CD14-positive monocyte (primary cell): Measurements from ENCODE around the gene MMP15. TPM values are rescaled to one million over a fixed set of nuclear protein-coding genes. Genes with fewer than 3 reads are reported as not detected.

Experiments
- DNase-seq, 3 donors: peaks; one replicate each; pipeline ENCODE4 v3.0.0-alpha.2; 2011 to 2022
- H2AFZ ChIP-seq: 2 replicates; pipeline ENCODE4 v1.6.0; 2012; ENCODE audit warnings: mild to moderate bottlenecking, low read depth, low read length, inconsistent platforms; ENCODE audit not compliant: insufficient read depth, poor library complexity, severe bottlenecking
- H3K27ac ChIP-seq, 2 donors: 1 replicate in 1 of 2; 2 replicates in 1 of 2; pipeline ENCODE4 v1.5.1; 2012 to 2013; ENCODE audit warnings: low read length in 2 of 2, control low read depth in 1 of 2, inconsistent platforms in 1 of 2, low read depth in 1 of 2, mild to moderate bottlenecking in 1 of 2
- H3K27me3 ChIP-seq, 2 donors: one replicate each; pipeline versions ENCODE4 v1.6.0 to v1.6.1; 2011 to 2013; ENCODE audit warnings: low read length in 2 of 2; ENCODE audit not compliant: control insufficient read depth in 2 of 2, insufficient read depth in 2 of 2
- H3K36me3 ChIP-seq, 2 donors: replicated peaks in 1 of 2; 1 replicate in 1 of 2; 2 replicates in 1 of 2; pipeline versions ENCODE4 v1.5.1 to v1.6.1; 2012 to 2013; ENCODE audit warnings: low read length in 2 of 2, control low read depth in 1 of 2, inconsistent platforms in 1 of 2, mild to moderate bottlenecking in 1 of 2; ENCODE audit not compliant: insufficient read depth in 2 of 2, control insufficient read depth in 1 of 2
- H3K4me1 ChIP-seq, 2 donors: 1 replicate in 1 of 2; 2 replicates in 1 of 2; pipeline versions ENCODE4 v1.5.1 to v1.6.1; 2012 to 2013; ENCODE audit warnings: low read length in 2 of 2, control low read depth in 1 of 2, inconsistent platforms in 1 of 2, mild to moderate bottlenecking in 1 of 2, moderate library complexity in 1 of 2; ENCODE audit not compliant: insufficient read depth in 2 of 2, control insufficient read depth in 1 of 2
- H3K4me2 ChIP-seq: replicated peaks from 2 replicates; pipeline ENCODE3; 2012; ENCODE audit warnings: low read length, moderate library complexity, mild to moderate bottlenecking; ENCODE audit not compliant: poor library complexity, severe bottlenecking; ENCODE audit errors: extremely low read depth
- H3K4me3 ChIP-seq, 3 experiments: fragments of 200-600 bp in 1 of 3; sonication (generic) in 1 of 3; replicated peaks in 1 of 3; 1 replicate in 2 of 3; 2 replicates in 1 of 3; pipeline ENCODE4 v1.5.1; 2011 to 2013; ENCODE audit warnings: low read length in 3 of 3, mild to moderate bottlenecking in 3 of 3, control low read depth in 2 of 3, low read depth in 2 of 3, inconsistent platforms in 1 of 3, moderate library complexity in 1 of 3
- H3K79me2 ChIP-seq: 2 replicates; pipeline ENCODE4 v1.6.0; 2012; ENCODE audit warnings: mild to moderate bottlenecking, control low read depth, inconsistent platforms, low read length, moderate library complexity; ENCODE audit not compliant: insufficient read depth
- H3K9ac ChIP-seq: 2 replicates; pipeline ENCODE4 v1.6.0; 2017; ENCODE audit warnings: low read length, mild to moderate bottlenecking; ENCODE audit not compliant: insufficient read depth, poor library complexity, severe bottlenecking
- H3K9me3 ChIP-seq, 2 donors: replicated peaks in 1 of 2; 1 replicate in 1 of 2; 2 replicates in 1 of 2; pipeline versions ENCODE4 v1.5.1 to v1.6.1; 2012 to 2013; ENCODE audit warnings: low read length in 2 of 2, control low read depth in 1 of 2; ENCODE audit not compliant: control insufficient read depth in 1 of 2, insufficient read depth in 1 of 2
- H4K20me1 ChIP-seq: 2 replicates; pipeline ENCODE4 v1.6.0; 2012; ENCODE audit warnings: mild to moderate bottlenecking, low read length, control low read depth, moderate library complexity; ENCODE audit not compliant: insufficient read depth
- H3K27ac Mint-ChIP-seq, 7 donors: one replicate each; pipeline ENCODE4 v1.8.0; 2020; ENCODE audit warnings: mild to moderate bottlenecking in 7 of 7, mixed read lengths in 7 of 7, moderate library complexity in 6 of 7, inconsistent platforms in 2 of 7
- H3K27me3 Mint-ChIP-seq, 3 donors: one replicate each; pipeline ENCODE4 v1.8.0; 2021 to 2022; ENCODE audit warnings: low read depth in 3 of 3, mild to moderate bottlenecking in 3 of 3, mixed read lengths in 3 of 3, moderate library complexity in 3 of 3, inconsistent platforms in 1 of 3
- H3K36me3 Mint-ChIP-seq, 2 donors: one replicate each; pipeline ENCODE4 v1.8.0; 2020; ENCODE audit warnings: mixed read lengths in 2 of 2, inconsistent platforms in 1 of 2, mild to moderate bottlenecking in 1 of 2
- H3K4me1 Mint-ChIP-seq: one replicate; pipeline ENCODE4 v1.8.0; 2020; ENCODE audit warnings: mild to moderate bottlenecking, mixed read lengths
- H3K4me3 Mint-ChIP-seq, 2 donors: one replicate each; pipeline ENCODE4 v1.8.0; 2020; ENCODE audit warnings: mild to moderate bottlenecking in 2 of 2, mixed read lengths in 2 of 2, moderate library complexity in 1 of 2
- H3K9me3 Mint-ChIP-seq, 7 donors: one replicate each; pipeline ENCODE4 v1.8.0; 2020 to 2022; ENCODE audit warnings: mixed read lengths in 7 of 7, mild to moderate bottlenecking in 6 of 7, moderate library complexity in 6 of 7, inconsistent platforms in 2 of 7
- CTCF ChIP-seq: fragments of 200-600 bp; IDR thresholded peaks from one replicate; pipeline ENCODE4 v1.8.0; 2022; ENCODE audit warnings: antibody characterized with exemption, mild to moderate bottlenecking
- WGBS: methylation state at CpG from one replicate; pipeline ENCODE4 v1.1.5; 2013; ENCODE audit warnings: missing lambda C conversion rate; ENCODE audit not compliant: insufficient coverage; 5-methylcytosine and 5-hydroxymethylcytosine counted together
- intact Hi-C, 2 donors: fragments of 100-400 bp; cut with micrococcal nuclease; formaldehyde crosslinking; loops; one replicate each; pipeline versions ENCODE4 v1.15.0 to v1.15.1; 2023
- polyA plus RNA-seq, 3 donors: library from polyadenylated mRNA; depleted of rRNA in 1 of 3; unstranded in 2 of 3; stranded (reverse) in 1 of 3; fragments of 300-500 nt in 2 of 3; fragments of >200 nt in 1 of 3; fragmentation: Illumina TruSeq in 2 of 3; gene quantifications; 1 replicate in 2 of 3; 2 replicates in 1 of 3; pipeline ENCODE4 v1.2.3, GENCODE V29; 2012 to 2021

The MMP15 gene
- polyA plus RNA-seq, 3 donors, result not detected

- Histone ChIP-seq H3K79me2 (no peaks in the 10 kb centered on the region), H3K4me1 (peaks cover 18 to 29% of the 10 kb centered on the region in 2 donors), H3K27me3 (peaks cover 20 to 58% of the 10 kb centered on the region in 2 donors), H3K9ac (no peak overlapping the region), H4K20me1 (peaks cover 6% of the 10 kb centered on the region), H3K9me3 (no peaks in the 10 kb centered on the region), H3K36me3 (peaks cover 13 to 24% of the 10 kb centered on the region in 2 donors), H2AFZ (peak overlapping the region; percentile 63), H3K27ac (no peak overlapping the region), H3K4me3 (peak overlapping the region; percentile 31 to 75 (median 36)), H3K4me2 (peak overlapping the region; percentile 84)
- Mint-ChIP-seq H3K4me1 (peaks cover 20% of the 10 kb centered on the region), H3K27me3 (peaks cover 44 to 67% (median 52%) of the 10 kb centered on the region in 3 donors), H3K4me3 (peak overlapping the region; percentile 77 to 94), H3K9me3 (peaks cover 0 to 11% (median 3%) of the 10 kb centered on the region in 7 donors), H3K27ac (no peak overlapping the region), H3K36me3 (peaks cover 16 to 19% of the 10 kb centered on the region in 2 donors)
- no peak for DNase-seq
- TF ChIP-seq CTCF, result no peak
- intact Hi-C loops, result no loop called here
- WGBS, result 17% methylated on average over 48 of the region's 57 CpGs
These were observed 836 bp upstream of the MMP15 start for GRCh38 chr16:58024486-58025350.

GRCh38 chr16:58026139-58026704 is 668 bp downstream of the MMP15 start:
- Histone ChIP-seq H3K36me3 (peaks cover 4 to 9% of the 10 kb centered on the region in 2 donors), H4K20me1 (no peaks in the 10 kb centered on the region), H3K27ac (no peak overlapping the region), H3K9me3 (no peaks in the 10 kb centered on the region), H3K4me3 (peak overlapping the region in 2 of 3 experiments; percentile 36 to 75), H3K4me1 (peaks cover 18 to 29% of the 10 kb centered on the region in 2 donors), H3K79me2 (no peaks in the 10 kb centered on the region), H3K4me2 (peak overlapping the region; percentile 84), H2AFZ (peak overlapping the region; percentile 63), H3K9ac (no peak overlapping the region), H3K27me3 (peaks cover 20 to 58% of the 10 kb centered on the region in 2 donors)
- H3K9me3 Mint-ChIP-seq, result peaks cover 0 to 11% (median 3%) of the 10 kb centered on the region in 7 donors
- H3K36me3 Mint-ChIP-seq, result peaks cover 5% of the 10 kb centered on the region in 2 donors
- peaks cover 47 to 67% (median 52%) of the 10 kb centered on the region in 3 donors for H3K27me3 Mint-ChIP-seq
- DNase-seq, result no peak
- intact Hi-C loops, result no loop called here
- no peak overlapping the region for H3K27ac Mint-ChIP-seq
- WGBS, result under 1% methylated on average over 60 of the region's 65 CpGs
- peak overlapping the region; percentile 47 to 81 for H3K4me3 Mint-ChIP-seq
- TF ChIP-seq CTCF, result no peak
- H3K4me1 Mint-ChIP-seq, result peaks cover 15% of the 10 kb centered on the region
